ENCODE measurements around the gene CLDN9. TPM values are rescaled to one million over a fixed set of nuclear protein-coding genes. Genes with fewer than 3 reads are reported as not detected.

Gene CLDN9
- total and polyA plus RNA-seq, 2 donors = 0.19 to 0.98 TPM

DNA sequence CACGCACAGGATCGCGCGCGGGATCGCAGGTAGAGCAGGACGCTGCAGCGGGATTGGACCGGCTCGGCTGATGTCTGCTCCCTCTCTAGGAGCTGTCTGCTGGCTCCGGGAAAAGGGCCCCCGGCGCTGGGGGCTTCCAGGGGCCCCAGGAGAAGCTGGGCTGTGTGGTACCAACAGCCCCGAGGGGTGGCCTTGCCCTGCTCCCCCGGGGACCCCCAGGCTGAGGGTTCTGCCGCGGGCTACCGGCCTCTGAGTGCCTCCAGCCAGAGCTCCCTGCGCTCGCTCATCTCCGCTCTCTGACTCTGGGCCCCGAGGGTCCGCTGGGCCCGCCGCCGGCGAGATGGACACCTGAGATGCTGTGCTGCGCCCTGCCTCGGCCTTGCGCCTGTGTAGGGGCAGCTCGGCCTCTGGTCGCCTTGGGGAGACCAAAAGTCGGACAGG lies 45.0 kb upstream of the CLDN9 start:
- Histone ChIP-seq H3K27me3 (ENCODE audit: control insufficient read depth in 2 of 2, insufficient read depth in 1 of 2, low read length in 1 of 2) (peaks cover 51 to 63% of the 10 kb centered on the region in 2 donors), H3K4me1 (ENCODE audit: control insufficient read depth in 2 of 2, insufficient read depth in 2 of 2, low read length in 2 of 2) (peaks cover 41 to 58% of the 10 kb centered on the region in 2 donors), H3K4me3 (ENCODE audit: low read length in 2 of 2) (no peak overlapping the region), H3K27ac (ENCODE audit: low read depth in 1 of 2, low read length in 1 of 2) (no peak overlapping the region), H3K36me3 (ENCODE audit: control insufficient read depth in 2 of 2, insufficient read depth in 2 of 2, low read length in 1 of 2) (peaks cover 6 to 17% of the 10 kb centered on the region in 2 donors), H3K9me3 (ENCODE audit: control insufficient read depth in 2 of 2, insufficient read depth in 1 of 2, low read length in 1 of 2) (peaks cover 0 to 30% of the 10 kb centered on the region in 2 donors)
- WGBS = 64% methylated on average over 33 of the region's 33 CpGs
- DNase-seq (ENCODE audit: low read depth in 6 of 9, low spot score in 9 of 9) = no peak

GRCh38 chr16:2968368-2968737 lies 44.4 kb upstream of the CLDN9 start:
- DNase-seq (ENCODE audit: low read depth in 6 of 9, low spot score in 9 of 9) = no peak
- peaks cover 35 to 53% of the 10 kb centered on the region in 2 donors for H3K4me1 ChIP-seq (ENCODE audit: control insufficient read depth in 2 of 2, insufficient read depth in 2 of 2, low read length in 2 of 2)
- no peak overlapping the region for H3K27ac ChIP-seq (ENCODE audit: low read depth in 1 of 2, low read length in 1 of 2)
- H3K36me3 ChIP-seq (ENCODE audit: control insufficient read depth in 2 of 2, insufficient read depth in 2 of 2, low read length in 1 of 2) = peaks cover 11 to 22% of the 10 kb centered on the region in 2 donors
- WGBS = 25% methylated on average over 18 of the region's 18 CpGs
- peaks cover 0 to 33% of the 10 kb centered on the region in 2 donors for H3K9me3 ChIP-seq (ENCODE audit: control insufficient read depth in 2 of 2, insufficient read depth in 1 of 2, low read length in 1 of 2)
- H3K27me3 ChIP-seq (ENCODE audit: control insufficient read depth in 2 of 2, insufficient read depth in 1 of 2, low read length in 1 of 2) = peaks cover 48 to 57% of the 10 kb centered on the region in 2 donors
- peak overlapping the region; percentile 27 to 84 for H3K4me3 ChIP-seq (ENCODE audit: low read length in 2 of 2)

GRCh38 chr16:2968738-2969544 lies 43.8 kb upstream of the CLDN9 start, which contains the start of gene PAQR4:
Gene PAQR4 (plus strand): TSS chr16:2969348. CDS start chr16:2969675, 327 bp downstream.
- peaks cover 29 to 47% of the 10 kb centered on the region in 2 donors for H3K4me1 ChIP-seq (ENCODE audit: control insufficient read depth in 2 of 2, insufficient read depth in 2 of 2, low read length in 2 of 2)
- peaks cover 45 to 51% of the 10 kb centered on the region in 2 donors for H3K27me3 ChIP-seq (ENCODE audit: control insufficient read depth in 2 of 2, insufficient read depth in 1 of 2, low read length in 1 of 2)
- DNase-seq (ENCODE audit: low read depth in 6 of 9, low spot score in 9 of 9) = peak in 7 of 9 donors; percentile 74 to 90 (median 82)
- H3K36me3 ChIP-seq (ENCODE audit: control insufficient read depth in 2 of 2, insufficient read depth in 2 of 2, low read length in 1 of 2) = peaks cover 16 to 28% of the 10 kb centered on the region in 2 donors
- H3K27ac ChIP-seq (ENCODE audit: low read depth in 1 of 2, low read length in 1 of 2) = peak within 1 kb of the TSS; percentile 12 to 37
- WGBS = 2% methylated on average over 98 of the region's 98 CpGs
- peak within 1 kb of the TSS; percentile 63 to 84 for H3K4me3 ChIP-seq (ENCODE audit: low read length in 2 of 2)
- peaks cover 0 to 30% of the 10 kb centered on the region in 2 donors for H3K9me3 ChIP-seq (ENCODE audit: control insufficient read depth in 2 of 2, insufficient read depth in 1 of 2, low read length in 1 of 2)

GRCh38 chr16:2969545-2970521 lies 42.9 kb upstream of the CLDN9 start:
- peak in 6 of 9 donors; percentile 50 to 84 (median 72) for DNase-seq (ENCODE audit: low read depth in 6 of 9, low spot score in 9 of 9)
- peaks cover 25 to 37% of the 10 kb centered on the region in 2 donors for H3K36me3 ChIP-seq (ENCODE audit: control insufficient read depth in 2 of 2, insufficient read depth in 2 of 2, low read length in 1 of 2)
- WGBS = 2% methylated on average over 83 of the region's 83 CpGs
- peaks cover 36 to 42% of the 10 kb centered on the region in 2 donors for H3K27me3 ChIP-seq (ENCODE audit: control insufficient read depth in 2 of 2, insufficient read depth in 1 of 2, low read length in 1 of 2)
- H3K9me3 ChIP-seq (ENCODE audit: control insufficient read depth in 2 of 2, insufficient read depth in 1 of 2, low read length in 1 of 2) = peaks cover 0 to 24% of the 10 kb centered on the region in 2 donors
- H3K27ac ChIP-seq (ENCODE audit: low read depth in 1 of 2, low read length in 1 of 2) = peak overlapping the region; percentile 12 to 37
- H3K4me3 ChIP-seq (ENCODE audit: low read length in 2 of 2) = peak overlapping the region; percentile 63 to 84
- peaks cover 21 to 38% of the 10 kb centered on the region in 2 donors for H3K4me1 ChIP-seq (ENCODE audit: control insufficient read depth in 2 of 2, insufficient read depth in 2 of 2, low read length in 2 of 2)

DNA sequence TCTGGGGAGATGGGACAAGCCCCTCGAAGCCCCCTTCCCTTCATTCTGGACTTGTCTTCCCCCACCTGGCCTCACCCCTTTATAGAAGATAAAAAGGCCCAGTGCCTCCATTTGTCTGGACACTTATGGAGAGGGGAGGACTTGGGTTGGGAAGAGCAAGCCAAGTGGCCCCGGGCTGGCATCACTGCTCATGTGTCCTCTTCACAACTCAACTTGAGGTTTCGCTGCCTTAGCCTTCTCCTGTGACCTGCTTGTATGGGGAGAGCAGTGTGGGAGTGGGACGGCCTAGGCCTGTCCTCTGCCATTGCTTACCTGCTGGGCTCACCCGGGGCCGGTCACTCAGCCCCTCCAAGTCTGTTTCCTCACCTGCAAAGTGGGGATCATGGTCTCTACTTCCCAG lies 42.2 kb upstream of the CLDN9 start:
- H3K36me3 ChIP-seq (ENCODE audit: control insufficient read depth in 2 of 2, insufficient read depth in 2 of 2, low read length in 1 of 2) = peaks cover 32 to 44% of the 10 kb centered on the region in 2 donors
- H3K27ac ChIP-seq (ENCODE audit: low read depth in 1 of 2, low read length in 1 of 2) = peak overlapping the region in 1 of 2 donors; percentile 15
- peak overlapping the region; percentile 63 to 84 for H3K4me3 ChIP-seq (ENCODE audit: low read length in 2 of 2)
- WGBS = 91% methylated on average over 6 of the region's 6 CpGs
- H3K9me3 ChIP-seq (ENCODE audit: control insufficient read depth in 2 of 2, insufficient read depth in 1 of 2, low read length in 1 of 2) = peaks cover 0 to 24% of the 10 kb centered on the region in 2 donors
- peaks cover 31 to 34% of the 10 kb centered on the region in 2 donors for H3K27me3 ChIP-seq (ENCODE audit: control insufficient read depth in 2 of 2, insufficient read depth in 1 of 2, low read length in 1 of 2)
- DNase-seq (ENCODE audit: low read depth in 6 of 9, low spot score in 9 of 9) = no peak
- peaks cover 21 to 31% of the 10 kb centered on the region in 2 donors for H3K4me1 ChIP-seq (ENCODE audit: control insufficient read depth in 2 of 2, insufficient read depth in 2 of 2, low read length in 2 of 2)

DNA sequence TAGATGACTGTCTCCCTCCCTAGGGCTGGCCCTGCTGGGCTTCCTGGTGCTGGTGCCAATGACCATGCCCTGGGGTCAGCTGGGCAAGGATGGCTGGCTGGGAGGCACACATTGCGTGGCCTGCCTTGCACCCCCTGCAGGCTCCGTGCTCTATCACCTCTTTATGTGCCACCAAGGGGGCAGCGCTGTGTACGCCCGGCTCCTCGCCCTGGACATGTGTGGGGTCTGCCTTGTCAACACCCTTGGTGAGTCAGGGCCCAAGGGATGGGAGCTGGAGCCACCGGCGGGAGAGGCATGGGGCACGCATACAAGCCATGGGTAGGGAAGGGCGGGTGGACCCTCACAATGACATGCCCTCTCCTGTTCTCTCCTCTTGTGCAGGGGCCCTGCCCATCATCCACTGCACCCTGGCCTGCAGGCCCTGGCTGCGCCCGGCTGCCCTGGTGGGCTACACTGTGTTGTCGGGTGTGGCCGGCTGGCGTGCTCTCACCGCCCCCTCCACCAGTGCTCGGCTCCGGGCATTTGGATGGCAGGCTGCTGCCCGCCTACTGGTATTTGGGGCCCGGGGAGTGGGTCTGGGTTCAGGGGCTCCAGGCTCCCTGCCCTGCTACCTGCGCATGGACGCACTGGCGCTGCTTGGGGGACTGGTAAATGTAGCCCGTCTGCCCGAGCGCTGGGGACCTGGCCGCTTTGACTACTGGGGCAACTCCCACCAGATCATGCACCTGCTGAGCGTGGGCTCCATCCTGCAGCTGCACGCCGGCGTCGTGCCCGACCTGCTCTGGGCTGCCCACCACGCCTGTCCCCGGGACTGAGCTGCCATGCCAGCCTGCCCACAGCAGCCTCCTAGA lies 41.4 kb upstream of the CLDN9 start:
- no peak overlapping the region for H3K4me3 ChIP-seq (ENCODE audit: low read length in 2 of 2)
- WGBS = 97% methylated on average over 35 of the region's 35 CpGs
- no peak overlapping the region for H3K27ac ChIP-seq (ENCODE audit: low read depth in 1 of 2, low read length in 1 of 2)
- DNase-seq (ENCODE audit: low read depth in 6 of 9, low spot score in 9 of 9) = no peak
- peaks cover 0 to 19% of the 10 kb centered on the region in 2 donors for H3K9me3 ChIP-seq (ENCODE audit: control insufficient read depth in 2 of 2, insufficient read depth in 1 of 2, low read length in 1 of 2)
- H3K27me3 ChIP-seq (ENCODE audit: control insufficient read depth in 2 of 2, insufficient read depth in 1 of 2, low read length in 1 of 2) = peaks cover 25 to 27% of the 10 kb centered on the region in 2 donors
- peaks cover 40 to 52% of the 10 kb centered on the region in 2 donors for H3K36me3 ChIP-seq (ENCODE audit: control insufficient read depth in 2 of 2, insufficient read depth in 2 of 2, low read length in 1 of 2)
- peaks cover 21 to 24% of the 10 kb centered on the region in 2 donors for H3K4me1 ChIP-seq (ENCODE audit: control insufficient read depth in 2 of 2, insufficient read depth in 2 of 2, low read length in 2 of 2)

DNA sequence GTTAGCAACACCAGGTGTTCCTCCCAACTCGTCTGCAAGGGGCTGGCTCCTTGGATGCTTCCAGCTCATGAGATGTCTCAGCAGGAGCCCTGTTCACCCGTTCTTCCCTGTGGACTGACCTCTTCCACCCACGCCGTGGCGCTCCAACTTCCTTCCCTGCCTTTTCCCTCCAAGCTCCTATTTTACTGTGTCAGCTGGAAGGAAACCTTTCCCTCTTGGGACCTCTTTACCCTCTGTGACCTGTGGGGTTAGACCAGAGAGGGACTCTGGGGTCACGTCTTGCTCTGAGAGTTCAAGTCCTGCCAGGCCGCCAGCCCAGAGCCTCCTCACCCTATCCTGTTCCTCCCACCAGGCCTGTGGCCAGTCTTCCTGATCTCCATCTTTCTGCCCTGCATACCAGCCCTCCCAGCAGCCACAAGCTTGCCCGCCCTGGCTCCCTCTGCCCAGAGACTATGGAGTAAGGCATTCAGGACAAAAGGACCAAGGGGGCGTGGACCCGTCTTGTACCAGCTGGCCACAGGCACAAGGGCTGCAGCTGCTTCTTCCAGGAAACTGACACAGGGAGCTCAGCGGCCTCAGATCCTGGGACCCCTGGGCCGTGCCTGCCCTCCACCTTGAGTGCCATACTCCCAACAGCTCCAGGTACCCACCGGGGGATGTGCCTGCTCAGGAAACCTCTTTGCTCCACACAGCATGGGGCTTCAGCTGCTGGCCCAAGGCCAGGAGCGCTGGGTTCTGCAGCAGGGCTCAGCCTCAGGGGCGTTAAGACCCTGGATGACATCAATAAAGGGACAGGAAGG lies 40.5 kb upstream of the CLDN9 start:
- Histone ChIP-seq H3K27me3 (ENCODE audit: control insufficient read depth in 2 of 2, insufficient read depth in 1 of 2, low read length in 1 of 2) (peaks cover 17 to 18% of the 10 kb centered on the region in 2 donors), H3K9me3 (ENCODE audit: control insufficient read depth in 2 of 2, insufficient read depth in 1 of 2, low read length in 1 of 2) (peaks cover 0 to 19% of the 10 kb centered on the region in 2 donors), H3K27ac (ENCODE audit: low read depth in 1 of 2, low read length in 1 of 2) (no peak overlapping the region), H3K4me3 (ENCODE audit: low read length in 2 of 2) (no peak overlapping the region), H3K36me3 (ENCODE audit: control insufficient read depth in 2 of 2, insufficient read depth in 2 of 2, low read length in 1 of 2) (peaks cover 48 to 60% of the 10 kb centered on the region in 2 donors), H3K4me1 (ENCODE audit: control insufficient read depth in 2 of 2, insufficient read depth in 2 of 2, low read length in 2 of 2) (peaks cover 21 to 24% of the 10 kb centered on the region in 2 donors)
- DNase-seq (ENCODE audit: low read depth in 6 of 9, low spot score in 9 of 9) = no peak
- 93% methylated on average over 15 of the region's 15 CpGs for WGBS
